ENCODE data around the gene STAT5A. TPM values are rescaled to one million over a fixed set of nuclear protein-coding genes. Genes with fewer than 3 reads are reported as not detected.

STAT5A gene
- polyA plus RNA-seq, 1 donor from 2014 or later, result 0.28 TPM

GRCh38 chr17:42347606-42348005 lies 59.3 kb downstream of the STAT5A start:
- Histone ChIP-seq H3K27ac (ENCODE audit: low read length) (no peak overlapping the region), H2AFZ (ENCODE audit: low read depth, low read length) (no peak overlapping the region), H3K36me3 (ENCODE audit: insufficient read depth, low read length) (no peaks in the 10 kb centered on the region), H3K9me2 (ENCODE audit: insufficient read depth, low read length) (no peaks in the 10 kb centered on the region), H3K27me3 (ENCODE audit: insufficient read depth, low read depth, low read length) (no peaks in the 10 kb centered on the region), H3K79me2 (replicated peaks; ENCODE audit: insufficient read depth, low read length) (no peaks in the 10 kb centered on the region), H3K4me2 (ENCODE audit: low read length) (no peak overlapping the region), H4K20me1 (ENCODE audit: insufficient read depth) (no peaks in the 10 kb centered on the region), H3F3A (ENCODE audit: insufficient read depth, low read length, poor library complexity, severe bottlenecking) (no peaks in the 10 kb centered on the region), H3K4me3 (ENCODE audit: low read length) (no peak overlapping the region), H3K9me3 (ENCODE audit: low read length) (no peaks in the 10 kb centered on the region), H3K9ac (ENCODE audit: low read length) (no peak overlapping the region)
- no peak for TF ChIP-seq CTCF (IDR thresholded peaks at IDR 0.05; ENCODE audit: poor library complexity, severe bottlenecking)
- TF ChIP-seq, protein P1, sequence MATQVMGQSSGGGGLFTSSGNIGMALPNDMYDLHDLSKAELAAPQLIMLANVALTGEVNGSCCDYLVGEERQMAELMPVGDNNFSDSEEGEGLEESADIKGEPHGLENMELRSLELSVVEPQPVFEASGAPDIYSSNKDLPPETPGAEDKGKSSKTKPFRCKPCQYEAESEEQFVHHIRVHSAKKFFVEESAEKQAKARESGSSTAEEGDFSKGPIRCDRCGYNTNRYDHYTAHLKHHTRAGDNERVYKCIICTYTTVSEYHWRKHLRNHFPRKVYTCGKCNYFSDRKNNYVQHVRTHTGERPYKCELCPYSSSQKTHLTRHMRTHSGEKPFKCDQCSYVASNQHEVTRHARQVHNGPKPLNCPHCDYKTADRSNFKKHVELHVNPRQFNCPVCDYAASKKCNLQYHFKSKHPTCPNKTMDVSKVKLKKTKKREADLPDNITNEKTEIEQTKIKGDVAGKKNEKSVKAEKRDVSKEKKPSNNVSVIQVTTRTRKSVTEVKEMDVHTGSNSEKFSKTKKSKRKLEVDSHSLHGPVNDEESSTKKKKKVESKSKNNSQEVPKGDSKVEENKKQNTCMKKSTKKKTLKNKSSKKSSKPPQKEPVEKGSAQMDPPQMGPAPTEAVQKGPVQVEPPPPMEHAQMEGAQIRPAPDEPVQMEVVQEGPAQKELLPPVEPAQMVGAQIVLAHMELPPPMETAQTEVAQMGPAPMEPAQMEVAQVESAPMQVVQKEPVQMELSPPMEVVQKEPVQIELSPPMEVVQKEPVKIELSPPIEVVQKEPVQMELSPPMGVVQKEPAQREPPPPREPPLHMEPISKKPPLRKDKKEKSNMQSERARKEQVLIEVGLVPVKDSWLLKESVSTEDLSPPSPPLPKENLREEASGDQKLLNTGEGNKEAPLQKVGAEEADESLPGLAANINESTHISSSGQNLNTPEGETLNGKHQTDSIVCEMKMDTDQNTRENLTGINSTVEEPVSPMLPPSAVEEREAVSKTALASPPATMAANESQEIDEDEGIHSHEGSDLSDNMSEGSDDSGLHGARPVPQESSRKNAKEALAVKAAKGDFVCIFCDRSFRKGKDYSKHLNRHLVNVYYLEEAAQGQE (IDR thresholded peaks at IDR 0.05; ENCODE audit: borderline replicate concordance), result no peak
- TF ChIP-seq POLR2AphosphoS5 (IDR thresholded peaks at IDR 0.05), result no peak
- no peak for TF ChIP-seq MXI1 (conservative IDR thresholded peaks at IDR 0.05; ENCODE audit: poor library complexity, severe bottlenecking)
- no peak for TF ChIP-seq EP300 (conservative IDR thresholded peaks at IDR 0.05; ENCODE audit: poor library complexity, severe bottlenecking)
- no peak for TF ChIP-seq RAD21 (conservative IDR thresholded peaks at IDR 0.05)
- TF ChIP-seq TAF1 (IDR thresholded peaks at IDR 0.05; ENCODE audit: low read depth), result no peak
- no peak for TF ChIP-seq SMC3 (conservative IDR thresholded peaks at IDR 0.05; ENCODE audit: poor library complexity)
- no peak for TF ChIP-seq EZH2 (IDR thresholded peaks at IDR 0.05; ENCODE audit: borderline replicate concordance, insufficient read depth, low read length, poor library complexity, severe bottlenecking)

DNA sequence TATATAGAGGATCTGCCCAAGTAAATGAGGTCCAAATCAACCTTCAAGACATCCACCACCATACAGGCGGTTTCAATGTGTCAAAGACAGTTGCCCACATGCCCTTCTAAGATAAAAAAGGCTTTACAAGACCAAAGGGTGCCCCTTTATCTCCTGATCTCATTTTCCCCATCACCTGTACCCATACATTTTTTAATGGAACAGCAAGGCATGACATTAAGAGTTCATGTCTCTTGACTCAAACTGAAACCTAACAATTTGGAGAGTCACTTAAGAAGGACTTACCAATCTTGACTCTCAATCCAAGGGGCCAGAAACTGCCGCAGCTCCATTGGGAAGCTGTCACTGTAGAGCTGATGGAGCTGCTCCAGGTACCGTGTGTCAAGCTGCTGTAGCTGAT lies 59.8 kb downstream of the STAT5A start:
- Histone ChIP-seq H3K4me3 (ENCODE audit: low read length) (no peak overlapping the region), H3K9ac (ENCODE audit: low read length) (no peak overlapping the region), H3K79me2 (replicated peaks; ENCODE audit: insufficient read depth, low read length) (no peaks in the 10 kb centered on the region), H3K9me3 (ENCODE audit: low read length) (no peaks in the 10 kb centered on the region), H3K27me3 (ENCODE audit: insufficient read depth, low read depth, low read length) (no peaks in the 10 kb centered on the region), H3K9me2 (ENCODE audit: insufficient read depth, low read length) (no peaks in the 10 kb centered on the region), H4K20me1 (ENCODE audit: insufficient read depth) (no peaks in the 10 kb centered on the region), H3F3A (ENCODE audit: insufficient read depth, low read length, poor library complexity, severe bottlenecking) (no peaks in the 10 kb centered on the region), H3K4me2 (ENCODE audit: low read length) (no peak overlapping the region), H3K27ac (ENCODE audit: low read length) (no peak overlapping the region), H3K36me3 (ENCODE audit: insufficient read depth, low read length) (no peaks in the 10 kb centered on the region), H2AFZ (ENCODE audit: low read depth, low read length) (no peak overlapping the region)
- TF ChIP-seq EP300 (conservative IDR thresholded peaks at IDR 0.05; ENCODE audit: poor library complexity, severe bottlenecking), result no peak
- no peak for TF ChIP-seq POLR2AphosphoS5 (IDR thresholded peaks at IDR 0.05)
- no peak for TF ChIP-seq SMC3 (conservative IDR thresholded peaks at IDR 0.05; ENCODE audit: poor library complexity)
- no peak for TF ChIP-seq EZH2 (IDR thresholded peaks at IDR 0.05; ENCODE audit: borderline replicate concordance, insufficient read depth, low read length, poor library complexity, severe bottlenecking)
